HG03469 (cell line): ENCODE measurements around the gene SYNE3.

Source experiments
- ATAC-seq: cut with Tn5 transposase; IDR thresholded peaks from one replicate; pipeline ENCODE4 v1.9.1; 2021; ENCODE audit warnings: mild to moderate bottlenecking, moderate library complexity, moderate number of reproducible peaks; ENCODE audit not compliant: unreplicated experiment

The SYNE3 gene

GRCh38 chr14:95493503-95493902, 22.9 kb downstream of the SYNE3 start:
- no peak for ATAC-seq

DNA sequence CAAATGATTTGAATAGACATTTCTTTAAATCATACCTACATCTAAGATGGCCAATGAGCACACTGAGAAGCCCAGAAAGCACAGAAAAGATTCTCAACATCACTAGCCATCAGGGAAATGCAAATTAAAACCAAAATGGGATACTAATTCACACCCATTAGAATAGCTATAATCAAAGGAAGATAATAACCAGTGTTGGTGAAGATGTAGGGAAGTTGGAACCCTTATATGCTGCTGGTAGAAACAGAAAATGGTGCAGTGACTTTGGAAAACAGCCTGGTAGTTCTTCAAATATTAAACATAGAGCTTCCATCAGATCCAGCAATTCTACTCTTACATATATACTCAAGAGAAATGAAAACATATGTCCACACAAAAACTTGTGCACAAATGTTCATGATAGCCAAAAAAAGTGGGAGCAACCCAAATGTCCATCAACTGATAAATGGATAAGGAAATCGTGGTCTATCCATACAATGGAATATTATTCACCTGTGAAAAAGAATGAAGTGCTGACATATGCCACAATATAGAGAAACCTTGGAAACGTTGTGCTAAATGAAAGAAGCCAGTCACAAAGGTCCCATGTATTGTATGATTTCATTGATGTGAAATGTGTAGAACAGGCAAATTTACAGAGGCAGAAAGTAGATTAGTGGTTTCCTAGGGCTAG, 24.4 kb downstream of the SYNE3 start:
- ATAC-seq: no peak

DNA sequence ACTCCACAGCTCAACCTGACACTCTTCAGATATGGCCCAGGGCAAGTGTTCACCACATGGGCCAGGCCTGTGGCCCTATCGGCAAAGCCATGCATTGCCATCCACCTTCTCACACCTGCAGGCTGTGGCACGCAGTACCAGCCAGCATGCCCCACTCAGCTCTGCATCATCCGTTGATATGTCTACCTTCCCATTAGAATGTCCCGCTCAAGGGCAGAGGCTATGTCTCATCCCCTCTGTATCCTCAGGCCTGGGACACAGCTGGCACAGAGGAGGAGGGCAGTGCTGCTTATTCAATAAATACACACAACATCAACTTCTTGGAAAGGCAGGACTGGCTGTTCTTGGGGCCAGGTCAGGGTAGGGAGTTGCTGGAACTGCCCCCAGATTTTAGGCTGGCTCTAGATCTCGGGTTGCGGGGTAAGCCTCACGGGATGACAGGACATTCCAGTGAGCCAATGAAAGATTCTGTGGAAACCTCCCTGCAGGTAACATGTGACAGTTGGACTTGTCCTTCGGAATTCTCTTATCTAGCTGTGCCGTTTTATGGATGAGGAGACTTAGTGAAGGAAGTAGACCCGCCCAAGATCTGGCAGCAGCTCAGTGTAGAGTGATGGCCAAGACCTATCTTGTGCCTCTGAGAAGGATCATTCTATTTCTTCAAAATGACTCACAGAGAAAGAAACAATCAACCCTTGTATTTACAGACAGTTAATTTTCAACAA, 25.6 kb downstream of the SYNE3 start:
- ATAC-seq: no peak

- ATAC-seq: no peak
Observed at GRCh38 chr14:95490138-95490509, 26.3 kb downstream of the SYNE3 start.

DNA sequence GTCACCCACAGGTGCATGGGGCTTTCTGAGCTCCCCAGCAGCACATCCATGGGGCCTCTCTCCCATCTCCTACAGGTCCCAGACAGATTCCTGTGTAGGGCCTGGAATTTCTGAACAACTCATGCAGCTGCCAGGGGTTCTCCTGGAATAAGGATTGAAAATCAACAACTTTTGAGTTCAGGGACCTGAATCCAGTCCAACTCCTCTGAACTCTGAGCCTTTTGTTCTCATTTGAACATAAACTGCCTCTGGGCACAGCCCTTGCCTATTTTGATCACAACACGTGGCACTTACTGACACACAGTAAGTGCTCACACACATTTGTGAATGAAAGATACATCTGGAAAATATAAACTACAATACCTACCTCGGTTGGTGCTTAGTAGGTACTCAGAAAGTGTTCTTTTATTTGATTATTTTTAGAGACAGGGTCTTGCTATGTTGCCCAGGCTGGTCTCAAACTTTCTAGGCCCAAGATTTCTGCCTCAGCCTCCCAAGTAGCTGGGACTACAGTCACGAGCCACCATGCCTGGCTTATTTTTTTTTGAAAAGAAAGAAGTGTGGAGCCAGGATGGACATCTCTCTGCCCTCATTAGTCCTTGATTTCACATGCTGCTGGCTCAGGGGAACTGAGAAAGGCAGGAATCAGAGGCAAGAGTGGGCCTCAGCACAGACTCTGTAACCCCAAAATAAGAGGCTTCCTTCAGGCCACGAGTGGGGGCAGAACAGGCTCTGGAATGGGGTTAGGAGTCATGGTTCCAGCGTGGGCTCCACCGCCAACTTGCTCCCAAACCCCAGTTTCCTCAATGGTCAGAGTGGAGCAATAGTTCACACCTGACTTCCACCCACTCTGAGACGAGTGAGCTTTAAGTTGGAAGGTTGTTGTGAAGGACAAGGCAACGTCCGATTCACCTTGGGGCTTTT, 27.0 kb downstream of the SYNE3 start:
- ATAC-seq: no peak

DNA sequence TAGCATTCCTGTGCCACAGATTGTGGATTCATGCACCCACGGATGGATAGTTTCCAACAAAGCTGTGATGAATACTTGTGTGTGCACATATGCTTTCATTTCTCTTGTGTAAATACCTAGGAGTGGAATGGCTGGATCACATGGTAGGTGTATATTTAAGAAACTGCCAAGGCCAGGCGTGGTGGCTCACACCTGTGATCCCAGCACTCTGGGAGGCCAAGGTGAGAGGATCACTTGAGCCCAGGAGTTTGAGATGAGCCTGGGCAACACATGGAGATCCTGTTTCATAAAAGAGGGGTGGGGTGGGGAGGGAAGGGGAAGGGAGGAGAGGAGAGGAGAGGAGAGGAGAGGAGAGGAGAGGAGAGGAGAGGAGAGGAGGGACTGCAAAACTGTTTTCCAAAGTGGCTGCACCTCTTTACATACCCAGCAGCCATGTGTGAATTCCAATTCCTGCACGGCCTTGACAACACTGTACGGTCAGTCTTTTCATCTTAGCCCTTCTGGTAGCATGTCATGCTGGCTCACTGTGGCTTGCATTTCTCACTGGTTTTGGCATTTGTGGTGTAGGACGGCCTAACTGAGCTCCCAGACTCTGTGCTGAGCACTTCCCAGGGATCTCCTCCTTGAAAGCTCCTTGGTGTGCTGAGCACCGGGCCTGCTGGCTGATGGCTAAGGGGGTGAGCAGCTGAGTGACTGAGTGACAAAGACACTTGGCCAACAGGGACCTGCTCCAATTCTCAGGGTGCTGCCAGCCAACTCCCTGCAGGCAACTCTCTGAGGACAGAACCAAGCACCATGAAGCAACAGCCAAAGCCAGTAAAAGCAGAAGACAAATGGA, 27.9 kb downstream of the SYNE3 start:
- no peak for ATAC-seq

DNA sequence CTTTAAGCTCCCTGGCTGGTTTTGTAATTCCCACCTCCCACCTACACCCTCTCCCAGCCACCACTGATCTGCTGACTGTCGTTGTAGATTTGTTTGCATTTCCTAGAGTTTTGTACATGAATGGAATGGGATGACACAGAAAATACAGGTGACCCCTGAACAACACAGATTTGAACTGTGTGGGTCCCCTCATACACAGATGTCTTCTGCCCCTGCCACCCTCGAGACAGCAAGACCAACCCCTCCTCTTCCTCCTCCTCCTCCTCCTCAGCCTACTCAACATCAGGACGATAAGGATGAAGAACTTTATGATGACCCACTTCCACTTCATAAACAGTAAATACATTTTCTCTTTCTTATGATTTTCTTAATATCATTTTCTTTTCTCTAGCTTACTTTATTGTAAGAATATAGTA, 28.8 kb downstream of the SYNE3 start:
- no peak for ATAC-seq

DNA sequence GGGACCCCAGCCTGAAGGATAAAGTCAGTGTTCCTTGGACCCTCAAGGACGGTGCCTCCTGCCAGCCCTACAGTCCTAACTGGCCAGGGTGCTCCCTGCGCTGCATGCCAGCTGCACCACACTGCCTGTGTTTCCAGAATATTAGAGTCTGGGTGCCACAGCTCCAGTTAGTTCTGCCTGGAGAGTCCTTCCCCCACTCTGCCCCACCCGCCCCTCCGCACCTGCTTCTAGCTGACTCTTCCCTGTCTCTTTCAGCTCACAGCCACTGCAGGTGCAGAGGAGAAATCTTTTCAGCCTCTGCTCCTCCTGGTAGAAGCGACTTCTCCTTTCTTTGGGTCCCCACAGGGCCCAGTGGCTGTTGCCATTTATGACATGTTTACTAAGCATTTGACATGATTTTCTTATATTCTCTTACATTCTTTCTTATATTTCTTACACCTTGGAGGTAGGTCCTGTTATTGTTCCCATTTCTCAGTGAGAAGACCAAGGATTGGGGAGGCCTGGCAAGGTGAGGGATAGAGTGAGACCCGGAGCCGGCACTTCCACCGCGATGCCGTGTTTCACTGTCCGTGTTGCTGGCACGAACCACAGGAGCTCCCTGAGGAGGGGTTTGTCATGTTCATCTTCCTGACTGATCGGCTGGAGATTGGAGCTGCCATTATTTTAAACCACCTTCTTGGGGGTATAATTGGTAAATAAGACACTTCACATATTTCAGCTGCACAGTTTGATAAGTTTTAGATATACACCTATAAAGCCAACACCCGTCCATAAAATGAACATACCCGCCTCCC, 29.4 kb downstream of the SYNE3 start:
- no peak for ATAC-seq

- no peak for ATAC-seq
Observed at GRCh38 chr14:95485222-95485819, 31.1 kb downstream of the SYNE3 start.

GRCh38 chr14:95484296-95484695, 32.2 kb downstream of the SYNE3 start:
- ATAC-seq: no peak

DNA sequence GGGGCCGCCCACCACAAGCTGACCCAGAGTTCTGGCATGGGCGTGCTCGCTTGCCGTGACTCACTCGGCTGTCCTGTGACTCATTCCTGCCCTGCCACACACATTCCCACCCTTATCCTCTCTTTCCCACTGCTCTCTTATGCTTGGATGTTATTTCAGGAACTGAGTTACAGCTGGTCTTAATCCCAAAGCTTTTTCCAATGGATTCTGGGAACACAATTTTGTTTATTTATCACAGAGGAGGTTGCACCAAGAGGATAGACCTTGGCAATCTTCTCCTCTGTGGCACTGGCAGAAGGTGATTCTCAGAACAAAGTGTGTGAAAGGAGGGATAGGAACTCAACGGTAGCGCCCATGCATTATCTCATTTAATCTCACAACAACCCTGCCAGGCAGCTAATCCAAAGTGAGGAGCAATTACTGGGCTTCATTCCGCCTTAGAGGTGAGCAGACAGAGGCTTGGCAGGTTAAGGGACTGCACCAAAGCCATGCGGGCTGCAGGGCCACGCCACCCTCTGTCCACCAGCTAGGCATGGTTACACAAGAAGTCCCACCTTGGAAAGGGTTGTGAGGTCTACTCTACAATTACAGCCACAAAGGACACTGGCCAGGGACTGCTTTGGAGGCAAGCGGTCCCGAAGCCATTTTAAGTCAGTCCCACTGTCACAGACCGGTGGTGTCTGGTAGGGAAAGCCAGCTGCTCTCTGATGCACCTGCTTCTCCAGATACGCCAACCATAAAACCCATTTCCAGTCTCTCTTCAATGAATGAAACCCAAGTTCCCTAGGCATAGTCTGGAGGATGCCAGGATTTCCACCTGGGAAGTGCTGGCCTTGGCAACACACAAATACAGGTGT, 32.9 kb downstream of the SYNE3 start:
- no peak for ATAC-seq

GRCh38 chr14:95482627-95483308, 33.7 kb downstream of the SYNE3 start:
- ATAC-seq: no peak

- ATAC-seq: no peak
Observed at GRCh38 chr14:95481391-95482022, 34.9 kb downstream of the SYNE3 start.

- ATAC-seq: no peak
Observed at GRCh38 chr14:95480887-95481226, 35.6 kb downstream of the SYNE3 start.

GRCh38 chr14:95480109-95480886, 36.2 kb downstream of the SYNE3 start:
- ATAC-seq: no peak

- no peak for ATAC-seq
Observed at GRCh38 chr14:95479494-95479893, 37.0 kb downstream of the SYNE3 start.

GRCh38 chr14:95478818-95479217, 37.6 kb downstream of the SYNE3 start:
- no peak for ATAC-seq
